HG02870 (cell line): ENCODE data around the gene SEMA3G.

Experiments used
- ATAC-seq: cut with Tn5 transposase; IDR thresholded peaks from one replicate; pipeline ENCODE4 v1.9.1; 2021; ENCODE audit warnings: mild to moderate bottlenecking, moderate library complexity; ENCODE audit not compliant: unreplicated experiment

The SEMA3G gene

GRCh38 chr3:52439426-52440248, 5.3 kb downstream of the SEMA3G start:
- ATAC-seq = no peak

GRCh38 chr3:52438579-52439425, 6.1 kb downstream of the SEMA3G start:
- no peak for ATAC-seq

- no peak for ATAC-seq
Observed at GRCh38 chr3:52438104-52438376, 6.9 kb downstream of the SEMA3G start.

- no peak for ATAC-seq
Observed at GRCh38 chr3:52437326-52438103, 7.4 kb downstream of the SEMA3G start.

- ATAC-seq = no peak
Observed at GRCh38 chr3:52436500-52437149, 8.3 kb downstream of the SEMA3G start.

GRCh38 chr3:52435246-52436101, 9.4 kb downstream of the SEMA3G start:
- no peak for ATAC-seq

GRCh38 chr3:52434491-52435115, 10.3 kb downstream of the SEMA3G start:
- no peak for ATAC-seq

- no peak for ATAC-seq
Observed at GRCh38 chr3:52433996-52434479, 10.9 kb downstream of the SEMA3G start.

GRCh38 chr3:52433328-52433995, 11.4 kb downstream of the SEMA3G start:
- ATAC-seq = no peak

- no peak for ATAC-seq
Observed at GRCh38 chr3:52432691-52433141, 12.2 kb downstream of the SEMA3G start.

- no peak for ATAC-seq
Observed at GRCh38 chr3:52432225-52432624, 12.7 kb downstream of the SEMA3G start.

GRCh38 chr3:52431459-52432223, 13.3 kb downstream of the SEMA3G start:
- no peak for ATAC-seq

GRCh38 chr3:52430416-52430810, 14.5 kb downstream of the SEMA3G start:
- no peak for ATAC-seq

GRCh38 chr3:52429779-52430415, 15.0 kb downstream of the SEMA3G start:
- ATAC-seq = no peak

- no peak for ATAC-seq
Observed at GRCh38 chr3:52429031-52429430, 15.9 kb downstream of the SEMA3G start.

GRCh38 chr3:52428151-52429005, 16.5 kb downstream of the SEMA3G start:
- no peak for ATAC-seq

GRCh38 chr3:52423173-52423572, 21.7 kb downstream of the SEMA3G start:
- ATAC-seq = no peak
